ENCODE data around the gene PRMT1. TPM values are rescaled to one million over a fixed set of nuclear protein-coding genes. Genes with fewer than 3 reads are reported as not detected.

PRMT1 gene
- total RNA-seq, 1 donor from 2014 or later = 372 TPM

DNA sequence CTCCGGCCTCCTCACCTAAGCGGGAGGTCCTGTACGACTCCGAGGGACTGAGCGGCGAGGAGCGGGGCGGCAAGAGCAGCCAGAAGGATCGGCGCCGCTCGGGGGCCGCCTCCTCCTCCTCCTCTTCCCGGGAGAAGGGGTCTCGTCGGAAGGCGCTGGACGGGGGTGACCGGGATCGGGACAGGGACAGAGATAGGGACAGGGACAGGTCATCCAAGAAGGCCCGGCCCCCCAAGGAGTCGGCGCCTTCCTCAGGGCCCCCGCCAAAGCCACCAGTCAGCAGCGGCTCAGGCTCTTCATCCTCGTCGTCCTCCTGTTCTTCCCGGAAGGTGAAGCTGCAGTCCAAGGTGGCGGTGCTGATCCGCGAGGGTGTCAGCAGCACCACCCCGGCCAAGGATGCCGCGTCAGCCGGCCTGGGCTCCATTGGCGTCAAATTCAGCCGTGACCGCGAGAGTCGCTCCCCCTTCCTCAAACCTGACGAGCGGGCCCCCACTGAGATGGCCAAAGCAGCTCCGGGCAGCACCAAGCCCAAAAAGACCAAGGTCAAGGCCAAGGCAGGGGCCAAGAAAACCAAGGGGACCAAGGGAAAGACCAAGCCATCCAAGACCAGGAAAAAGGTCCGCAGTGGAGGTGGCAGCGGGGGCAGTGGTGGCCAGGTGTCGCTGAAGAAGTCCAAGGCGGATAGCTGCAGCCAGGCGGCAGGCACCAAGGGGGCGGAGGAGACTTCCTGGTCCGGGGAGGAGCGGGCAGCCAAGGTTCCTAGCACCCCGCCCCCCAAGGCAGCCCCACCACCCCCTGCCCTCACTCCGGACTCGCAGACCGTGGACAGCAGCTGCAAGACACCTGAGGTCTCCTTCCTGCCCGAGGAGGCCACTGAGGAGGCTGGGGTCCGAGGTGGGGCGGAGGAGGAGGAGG lies 24.3 kb upstream of the PRMT1 start:
- H3K27me3 Mint-ChIP-seq = no peaks in the 10 kb centered on the region
- H3K27ac Mint-ChIP-seq = no peak overlapping the region
- peaks cover 71% of the 10 kb centered on the region for H3K36me3 Mint-ChIP-seq (ENCODE audit: low read depth)
- DNase-seq (no peak), ATAC-seq (ENCODE audit: low read depth) (no peak)
- ChIA-PET POLR2A (no interaction called here), CTCF (no interaction called here)
- H3K9me3 Mint-ChIP-seq = no peaks in the 10 kb centered on the region
- TF ChIP-seq, protein P1, sequence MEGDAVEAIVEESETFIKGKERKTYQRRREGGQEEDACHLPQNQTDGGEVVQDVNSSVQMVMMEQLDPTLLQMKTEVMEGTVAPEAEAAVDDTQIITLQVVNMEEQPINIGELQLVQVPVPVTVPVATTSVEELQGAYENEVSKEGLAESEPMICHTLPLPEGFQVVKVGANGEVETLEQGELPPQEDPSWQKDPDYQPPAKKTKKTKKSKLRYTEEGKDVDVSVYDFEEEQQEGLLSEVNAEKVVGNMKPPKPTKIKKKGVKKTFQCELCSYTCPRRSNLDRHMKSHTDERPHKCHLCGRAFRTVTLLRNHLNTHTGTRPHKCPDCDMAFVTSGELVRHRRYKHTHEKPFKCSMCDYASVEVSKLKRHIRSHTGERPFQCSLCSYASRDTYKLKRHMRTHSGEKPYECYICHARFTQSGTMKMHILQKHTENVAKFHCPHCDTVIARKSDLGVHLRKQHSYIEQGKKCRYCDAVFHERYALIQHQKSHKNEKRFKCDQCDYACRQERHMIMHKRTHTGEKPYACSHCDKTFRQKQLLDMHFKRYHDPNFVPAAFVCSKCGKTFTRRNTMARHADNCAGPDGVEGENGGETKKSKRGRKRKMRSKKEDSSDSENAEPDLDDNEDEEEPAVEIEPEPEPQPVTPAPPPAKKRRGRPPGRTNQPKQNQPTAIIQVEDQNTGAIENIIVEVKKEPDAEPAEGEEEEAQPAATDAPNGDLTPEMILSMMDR (IDR thresholded peaks at IDR 0.05) = no peak
- no peak overlapping the region for H3K4me3 Mint-ChIP-seq
- peaks cover 1% of the 10 kb centered on the region for H3K4me1 Mint-ChIP-seq
- intact Hi-C loops (cut with micrococcal nuclease) = no loop called here

DNA sequence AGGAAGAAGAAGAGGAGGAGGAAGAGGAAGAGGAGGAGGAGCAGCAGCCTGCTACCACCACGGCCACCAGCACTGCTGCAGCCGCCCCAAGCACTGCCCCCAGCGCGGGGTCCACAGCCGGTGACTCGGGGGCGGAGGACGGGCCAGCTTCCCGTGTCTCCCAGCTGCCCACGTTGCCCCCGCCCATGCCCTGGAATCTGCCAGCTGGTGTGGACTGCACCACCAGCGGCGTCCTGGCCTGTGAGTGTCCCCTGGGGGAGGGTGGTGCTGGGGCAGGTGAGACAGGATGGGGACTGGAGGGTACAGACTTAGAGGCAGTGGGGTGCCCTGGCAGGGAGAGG lies 23.6 kb upstream of the PRMT1 start:
- no peak overlapping the region for H3K4me3 Mint-ChIP-seq
- ATAC-seq (ENCODE audit: low read depth) (no peak), DNase-seq (no peak)
- H3K27ac Mint-ChIP-seq = no peak overlapping the region
- CTCF ChIA-PET = interaction anchor here (1.1 kb wide), 1 partner anchor 19 kb away, joined by 4 read pairs; no protein-coding TSS in a partner anchor
- intact Hi-C loops (cut with micrococcal nuclease) = no loop called here
- POLR2A ChIA-PET = no interaction called here
- H3K36me3 Mint-ChIP-seq (ENCODE audit: low read depth) = peaks cover 70% of the 10 kb centered on the region
- H3K27me3 Mint-ChIP-seq = no peaks in the 10 kb centered on the region
- no peaks in the 10 kb centered on the region for H3K9me3 Mint-ChIP-seq
- H3K4me1 Mint-ChIP-seq = peaks cover 1% of the 10 kb centered on the region
- TF ChIP-seq, protein P1 (IDR thresholded peaks at IDR 0.05) = no peak

DNA sequence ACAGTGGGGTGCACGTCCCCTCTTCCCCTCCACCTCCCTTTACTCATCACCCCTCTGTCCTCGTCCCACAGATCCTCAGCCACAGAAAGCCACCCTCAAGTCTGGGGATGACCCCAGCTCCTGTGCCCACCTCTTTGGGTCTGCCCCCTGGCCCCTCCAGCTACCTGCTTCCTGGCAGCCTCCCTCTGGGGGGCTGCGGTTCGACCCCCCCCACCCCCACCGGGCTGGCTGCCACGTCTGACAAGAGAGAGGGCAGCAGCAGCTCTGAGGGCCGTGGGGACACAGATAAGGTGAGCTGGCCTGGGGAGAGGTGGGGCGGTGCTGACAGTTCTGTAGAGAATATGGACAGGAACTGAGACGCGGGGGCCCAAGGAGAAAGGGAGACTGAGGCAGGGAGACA lies 22.5 kb upstream of the PRMT1 start:
- intact Hi-C loops (cut with micrococcal nuclease) = no loop called here
- H3K4me3 Mint-ChIP-seq = no peak overlapping the region
- H3K27me3 Mint-ChIP-seq = no peaks in the 10 kb centered on the region
- POLR2A ChIA-PET = interaction anchor here (0.5 kb wide), 1 partner anchor 31 kb away, joined by 11 read pairs; no protein-coding TSS in a partner anchor
- DNase-seq = no peak
- TF ChIP-seq, protein P1 (IDR thresholded peaks at IDR 0.05) = no peak
- CTCF ChIA-PET = interaction anchor here (1.1 kb wide), 1 partner anchor 18 kb away, joined by 4 read pairs; no protein-coding TSS in a partner anchor
- no peak for ATAC-seq (ENCODE audit: low read depth)
- H3K27ac Mint-ChIP-seq = no peak overlapping the region
- H3K4me1 Mint-ChIP-seq = no peaks in the 10 kb centered on the region
- H3K36me3 Mint-ChIP-seq (ENCODE audit: low read depth) = peaks cover 70% of the 10 kb centered on the region
- no peaks in the 10 kb centered on the region for H3K9me3 Mint-ChIP-seq

DNA sequence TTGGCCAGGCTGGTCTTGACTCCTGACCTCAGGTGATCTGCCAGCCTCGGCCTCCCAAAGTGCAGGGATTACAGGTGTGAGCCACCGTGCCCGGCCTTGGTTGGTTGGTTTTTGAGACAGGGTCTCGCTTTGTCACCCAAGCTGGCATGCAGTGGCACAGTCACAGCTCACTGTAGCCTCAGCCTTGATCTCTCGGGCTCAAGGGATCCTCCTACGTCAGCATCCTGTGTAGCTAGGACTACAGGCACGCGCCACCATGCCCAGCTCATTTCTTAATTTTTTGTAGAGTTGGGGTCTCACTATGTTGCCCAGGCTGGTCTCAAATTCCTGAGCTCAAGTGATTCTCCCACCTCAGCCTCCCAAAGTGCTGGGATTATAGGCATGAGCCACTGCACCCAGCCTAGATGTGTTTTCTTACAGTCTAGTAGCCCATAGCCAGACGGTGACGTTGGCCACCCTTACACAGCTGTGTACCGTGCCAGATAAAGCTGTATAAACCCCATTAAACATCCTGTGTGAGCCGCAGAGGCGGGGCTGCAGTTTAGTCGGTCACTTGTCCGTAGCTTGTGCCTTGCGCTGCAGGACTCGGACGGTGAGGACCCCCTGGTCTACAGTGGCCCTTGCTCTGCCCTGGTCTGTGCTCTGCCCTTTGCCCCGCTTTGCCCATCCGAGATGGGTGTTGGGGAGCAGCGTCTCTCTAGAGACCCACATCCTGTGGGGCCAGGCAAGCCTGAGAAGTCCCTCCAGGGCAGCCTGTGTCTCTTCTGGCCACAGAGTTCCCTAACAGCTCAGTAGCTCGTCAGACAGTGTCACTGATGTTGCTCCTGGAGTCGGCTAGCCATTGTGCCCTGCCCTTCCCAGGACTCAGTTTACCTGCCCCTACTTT lies 21.3 kb upstream of the PRMT1 start:
- DNase-seq = no peak
- H3K4me3 Mint-ChIP-seq = no peak overlapping the region
- H3K9me3 Mint-ChIP-seq = no peaks in the 10 kb centered on the region
- ChIA-PET POLR2A (interaction anchor here (0.6 to 1.0 kb wide), 4 partner anchors 9 to 36 kb away, joined by 3 to 4 read pairs (median 4); partner anchors contain the start of gene SCAF1), CTCF (no interaction called here)
- TF ChIP-seq, protein P1 (IDR thresholded peaks at IDR 0.05) = no peak
- ATAC-seq (ENCODE audit: low read depth) = no peak
- H3K27me3 Mint-ChIP-seq = no peaks in the 10 kb centered on the region
- no peak overlapping the region for H3K27ac Mint-ChIP-seq
- intact Hi-C loops (cut with micrococcal nuclease) = no loop called here
- H3K4me1 Mint-ChIP-seq = no peaks in the 10 kb centered on the region
- H3K36me3 Mint-ChIP-seq (ENCODE audit: low read depth) = peaks cover 73% of the 10 kb centered on the region

All from activated B cell treated with CpG ODN at 0.5 μM for 24 hours (primary cell).